Measurements from ENCODE around the gene RAB8A.
"Not testable (repeated sequence)": the region's sequence is repeated elsewhere in the genome, so short reads cannot be mapped to it uniquely, and the experiment has no call there.

The RAB8A gene

GRCh38 chr19:16118489-16119033 lies 6.9 kb downstream of the RAB8A start:
- Histone ChIP-seq H2BK120ac (ENCODE audit: low read depth, low read length) (no peak overlapping the region), H4K5ac (ENCODE audit: low read length) (no peak overlapping the region), H3K23ac (ENCODE audit: low read length) (no peak overlapping the region), H3K27me3 (ENCODE audit: insufficient read depth, low read length, poor library complexity) (no peaks in the 10 kb centered on the region), H3K9ac (ENCODE audit: low read length) (no peak overlapping the region), H3K18ac (ENCODE audit: low read length) (no peak overlapping the region), H4K8ac (ENCODE audit: low read depth, low read length) (no peak overlapping the region), H3K36me3 (ENCODE audit: control insufficient read depth, insufficient read depth, low read length) (peaks cover 15% of the 10 kb centered on the region), H2BK5ac (ENCODE audit: low read length) (no peak overlapping the region), H3K4me1 (ENCODE audit: control insufficient read depth, low read depth, low read length) (no peaks in the 10 kb centered on the region), H3K4me2 (ENCODE audit: low read length) (no peak overlapping the region), H3K79me1 (ENCODE audit: low read length) (peaks cover 13% of the 10 kb centered on the region), H2BK15ac (replicated peaks; ENCODE audit: low read depth) (no peak overlapping the region), H3K56ac (ENCODE audit: low read length) (no peak overlapping the region), H3K4ac (ENCODE audit: low read depth, low read length) (no peak overlapping the region), H3K4me3 (ENCODE audit: low read length) (no peak overlapping the region), H2AK5ac (ENCODE audit: low read length) (no peak overlapping the region), H3K27ac (ENCODE audit: low read depth, low read length) (no peak overlapping the region), H3K79me2 (ENCODE audit: control insufficient read depth, insufficient read depth, low read length) (peaks cover 13% of the 10 kb centered on the region)
- no CpG with 5 or more reads among the region's 12 CpGs for WGBS (ENCODE audit: extremely low coverage, insufficient coverage, low lambda C conversion rate)
- DNase-seq = no peak

- not testable (repeated sequence) for H3K27me3 ChIP-seq (ENCODE audit: insufficient read depth, low read length, poor library complexity); H3K79me2 ChIP-seq (ENCODE audit: control insufficient read depth, insufficient read depth, low read length); H3K79me1 ChIP-seq (ENCODE audit: low read length); H2BK15ac ChIP-seq (replicated peaks; ENCODE audit: low read depth); H3K4me3 ChIP-seq (ENCODE audit: low read length); H2BK120ac ChIP-seq (ENCODE audit: low read depth, low read length); H3K18ac ChIP-seq (ENCODE audit: low read length); H3K23ac ChIP-seq (ENCODE audit: low read length); H3K9ac ChIP-seq (ENCODE audit: low read length); DNase-seq; H2AK5ac ChIP-seq (ENCODE audit: low read length); H3K4me2 ChIP-seq (ENCODE audit: low read length); H3K4me1 ChIP-seq (ENCODE audit: control insufficient read depth, low read depth, low read length); H4K5ac ChIP-seq (ENCODE audit: low read length); H3K27ac ChIP-seq (ENCODE audit: low read depth, low read length); H3K4ac ChIP-seq (ENCODE audit: low read depth, low read length); H2BK5ac ChIP-seq (ENCODE audit: low read length); H3K56ac ChIP-seq (ENCODE audit: low read length); H4K8ac ChIP-seq (ENCODE audit: low read depth, low read length)
- peaks cover 15% of the 10 kb centered on the region for H3K36me3 ChIP-seq (ENCODE audit: control insufficient read depth, insufficient read depth, low read length)
- WGBS (ENCODE audit: extremely low coverage, insufficient coverage, low lambda C conversion rate) = no CpG with 5 or more reads among the region's 19 CpGs
These were observed 7.6 kb downstream of the RAB8A start for GRCh38 chr19:16119075-16119857.

- H4K8ac ChIP-seq (ENCODE audit: low read depth, low read length) = no peak overlapping the region
- no peak overlapping the region for H3K18ac ChIP-seq (ENCODE audit: low read length)
- no peaks in the 10 kb centered on the region for H3K4me1 ChIP-seq (ENCODE audit: control insufficient read depth, low read depth, low read length)
- H2BK120ac ChIP-seq (ENCODE audit: low read depth, low read length) = no peak overlapping the region
- H3K4ac ChIP-seq (ENCODE audit: low read depth, low read length) = no peak overlapping the region
- H2BK5ac ChIP-seq (ENCODE audit: low read length) = no peak overlapping the region
- H3K79me1 ChIP-seq (ENCODE audit: low read length) = peaks cover 6% of the 10 kb centered on the region
- no peak overlapping the region for H3K56ac ChIP-seq (ENCODE audit: low read length)
- no CpG with 5 or more reads among the region's 5 CpGs for WGBS (ENCODE audit: extremely low coverage, insufficient coverage, low lambda C conversion rate)
- H2AK5ac ChIP-seq (ENCODE audit: low read length) = no peak overlapping the region
- no peak overlapping the region for H3K4me3 ChIP-seq (ENCODE audit: low read length)
- no peak overlapping the region for H4K5ac ChIP-seq (ENCODE audit: low read length)
- no peak for DNase-seq
- H3K23ac ChIP-seq (ENCODE audit: low read length) = no peak overlapping the region
- H2BK15ac ChIP-seq (replicated peaks; ENCODE audit: low read depth) = no peak overlapping the region
- H3K27me3 ChIP-seq (ENCODE audit: insufficient read depth, low read length, poor library complexity) = no peaks in the 10 kb centered on the region
- no peak overlapping the region for H3K27ac ChIP-seq (ENCODE audit: low read depth, low read length)
- H3K4me2 ChIP-seq (ENCODE audit: low read length) = no peak overlapping the region
- peaks cover 17% of the 10 kb centered on the region for H3K36me3 ChIP-seq (ENCODE audit: control insufficient read depth, insufficient read depth, low read length)
- no peak overlapping the region for H3K9ac ChIP-seq (ENCODE audit: low read length)
- peaks cover under 1% of the 10 kb centered on the region for H3K79me2 ChIP-seq (ENCODE audit: control insufficient read depth, insufficient read depth, low read length)
These were observed 9.5 kb downstream of the RAB8A start for GRCh38 chr19:16121141-16121540.

GRCh38 chr19:16121967-16122366 lies 10.3 kb downstream of the RAB8A start:
- no peak for DNase-seq
- Histone ChIP-seq H3K79me2 (ENCODE audit: control insufficient read depth, insufficient read depth, low read length) (no peaks in the 10 kb centered on the region), H2BK120ac (ENCODE audit: low read depth, low read length) (no peak overlapping the region), H3K18ac (ENCODE audit: low read length) (no peak overlapping the region), H3K27ac (ENCODE audit: low read depth, low read length) (no peak overlapping the region), H4K8ac (ENCODE audit: low read depth, low read length) (no peak overlapping the region), H3K4me1 (ENCODE audit: control insufficient read depth, low read depth, low read length) (no peaks in the 10 kb centered on the region), H2BK5ac (ENCODE audit: low read length) (no peak overlapping the region), H3K9ac (ENCODE audit: low read length) (no peak overlapping the region), H3K4ac (ENCODE audit: low read depth, low read length) (no peak overlapping the region), H3K4me2 (ENCODE audit: low read length) (no peak overlapping the region), H3K4me3 (ENCODE audit: low read length) (no peak overlapping the region), H3K56ac (ENCODE audit: low read length) (no peak overlapping the region), H2AK5ac (ENCODE audit: low read length) (no peak overlapping the region), H3K36me3 (ENCODE audit: control insufficient read depth, insufficient read depth, low read length) (peaks cover 19% of the 10 kb centered on the region), H2BK15ac (replicated peaks; ENCODE audit: low read depth) (no peak overlapping the region), H3K27me3 (ENCODE audit: insufficient read depth, low read length, poor library complexity) (no peaks in the 10 kb centered on the region), H3K79me1 (ENCODE audit: low read length) (peaks cover 3% of the 10 kb centered on the region), H4K5ac (ENCODE audit: low read length) (no peak overlapping the region), H3K23ac (ENCODE audit: low read length) (no peak overlapping the region)
- WGBS (ENCODE audit: extremely low coverage, insufficient coverage, low lambda C conversion rate) = no CpG with 5 or more reads among the region's 11 CpGs

- H2AK5ac ChIP-seq (ENCODE audit: low read length) = no peak overlapping the region
- no peaks in the 10 kb centered on the region for H3K27me3 ChIP-seq (ENCODE audit: insufficient read depth, low read length, poor library complexity)
- H3K4me2 ChIP-seq (ENCODE audit: low read length) = no peak overlapping the region
- no peak overlapping the region for H3K4me3 ChIP-seq (ENCODE audit: low read length)
- no peak overlapping the region for H3K56ac ChIP-seq (ENCODE audit: low read length)
- H3K79me2 ChIP-seq (ENCODE audit: control insufficient read depth, insufficient read depth, low read length) = no peaks in the 10 kb centered on the region
- H2BK15ac ChIP-seq (replicated peaks; ENCODE audit: low read depth) = no peak overlapping the region
- no peak overlapping the region for H2BK120ac ChIP-seq (ENCODE audit: low read depth, low read length)
- no peak overlapping the region for H3K23ac ChIP-seq (ENCODE audit: low read length)
- no peak overlapping the region for H2BK5ac ChIP-seq (ENCODE audit: low read length)
- no peaks in the 10 kb centered on the region for H3K79me1 ChIP-seq (ENCODE audit: low read length)
- H3K4ac ChIP-seq (ENCODE audit: low read depth, low read length) = no peak overlapping the region
- H3K36me3 ChIP-seq (ENCODE audit: control insufficient read depth, insufficient read depth, low read length) = peaks cover 11% of the 10 kb centered on the region
- no peak overlapping the region for H3K9ac ChIP-seq (ENCODE audit: low read length)
- no peak overlapping the region for H4K8ac ChIP-seq (ENCODE audit: low read depth, low read length)
- H3K18ac ChIP-seq (ENCODE audit: low read length) = no peak overlapping the region
- H3K27ac ChIP-seq (ENCODE audit: low read depth, low read length) = no peak overlapping the region
- no peak overlapping the region for H4K5ac ChIP-seq (ENCODE audit: low read length)
- no peaks in the 10 kb centered on the region for H3K4me1 ChIP-seq (ENCODE audit: control insufficient read depth, low read depth, low read length)
- no CpG with 5 or more reads among the region's 14 CpGs for WGBS (ENCODE audit: extremely low coverage, insufficient coverage, low lambda C conversion rate)
- DNase-seq = no peak
These were observed 13.3 kb downstream of the RAB8A start for GRCh38 chr19:16124953-16125352.

All from mesendoderm (in vitro differentiated cells).